ENCODE results near the gene SDHAF3. TPM values are rescaled to one million over a fixed set of nuclear protein-coding genes. Genes with fewer than 3 reads are reported as not detected.

SDHAF3 gene
- total RNA-seq, 4 donors from 2014 or later = 5.6 to 14.7 (median 12.4) TPM

- no peaks in the 10 kb centered on the region for H3K36me3 ChIP-seq
- H3K4me1 ChIP-seq = no peaks in the 10 kb centered on the region
- no peak overlapping the region for H3K4me3 ChIP-seq
- H3K9me3 ChIP-seq = no peaks in the 10 kb centered on the region
- no peak overlapping the region for H3K27ac ChIP-seq
- TF ChIP-seq POLR2A (IDR thresholded peaks at IDR 0.05) = no peak
- TF ChIP-seq, protein P1, sequence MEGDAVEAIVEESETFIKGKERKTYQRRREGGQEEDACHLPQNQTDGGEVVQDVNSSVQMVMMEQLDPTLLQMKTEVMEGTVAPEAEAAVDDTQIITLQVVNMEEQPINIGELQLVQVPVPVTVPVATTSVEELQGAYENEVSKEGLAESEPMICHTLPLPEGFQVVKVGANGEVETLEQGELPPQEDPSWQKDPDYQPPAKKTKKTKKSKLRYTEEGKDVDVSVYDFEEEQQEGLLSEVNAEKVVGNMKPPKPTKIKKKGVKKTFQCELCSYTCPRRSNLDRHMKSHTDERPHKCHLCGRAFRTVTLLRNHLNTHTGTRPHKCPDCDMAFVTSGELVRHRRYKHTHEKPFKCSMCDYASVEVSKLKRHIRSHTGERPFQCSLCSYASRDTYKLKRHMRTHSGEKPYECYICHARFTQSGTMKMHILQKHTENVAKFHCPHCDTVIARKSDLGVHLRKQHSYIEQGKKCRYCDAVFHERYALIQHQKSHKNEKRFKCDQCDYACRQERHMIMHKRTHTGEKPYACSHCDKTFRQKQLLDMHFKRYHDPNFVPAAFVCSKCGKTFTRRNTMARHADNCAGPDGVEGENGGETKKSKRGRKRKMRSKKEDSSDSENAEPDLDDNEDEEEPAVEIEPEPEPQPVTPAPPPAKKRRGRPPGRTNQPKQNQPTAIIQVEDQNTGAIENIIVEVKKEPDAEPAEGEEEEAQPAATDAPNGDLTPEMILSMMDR (IDR thresholded peaks at IDR 0.05) = no peak
- no peaks in the 10 kb centered on the region for H3K27me3 ChIP-seq
- intact Hi-C loops (cut with DNase I; ENCODE audit: low total_unique reads) = no loop called here
- no peak for DNase-seq
Observed at GRCh38 chr7:97096037-97096436, 21.5 kb upstream of the SDHAF3 start.

- DNase-seq = no peak
- Histone ChIP-seq H3K27me3 (no peaks in the 10 kb centered on the region), H3K4me3 (no peak overlapping the region), H3K27ac (no peak overlapping the region), H3K4me1 (no peaks in the 10 kb centered on the region), H3K9me3 (no peaks in the 10 kb centered on the region), H3K36me3 (no peaks in the 10 kb centered on the region)
- no peak for TF ChIP-seq POLR2A (IDR thresholded peaks at IDR 0.05)
- TF ChIP-seq, protein P1 (IDR thresholded peaks at IDR 0.05) = no peak
- intact Hi-C loops (cut with DNase I; ENCODE audit: low total_unique reads) = no loop called here
Observed at GRCh38 chr7:97096661-97097060, 20.8 kb upstream of the SDHAF3 start.

- Histone ChIP-seq H3K4me3 (no peak overlapping the region), H3K27me3 (no peaks in the 10 kb centered on the region), H3K27ac (no peak overlapping the region), H3K9me3 (no peaks in the 10 kb centered on the region), H3K36me3 (no peaks in the 10 kb centered on the region), H3K4me1 (no peaks in the 10 kb centered on the region)
- no peak for TF ChIP-seq POLR2A (IDR thresholded peaks at IDR 0.05)
- TF ChIP-seq, protein P1 (IDR thresholded peaks at IDR 0.05) = peak; percentile 56 to 75 (median 68)
- intact Hi-C loops (cut with DNase I; ENCODE audit: low total_unique reads) = no loop called here
- peak; percentile 68 to 69 for DNase-seq
Observed at GRCh38 chr7:97104719-97105238, 12.7 kb upstream of the SDHAF3 start.

- no peaks in the 10 kb centered on the region for H3K27me3 ChIP-seq
- no peaks in the 10 kb centered on the region for H3K36me3 ChIP-seq
- no peak for DNase-seq
- no peak for TF ChIP-seq POLR2A (IDR thresholded peaks at IDR 0.05)
- TF ChIP-seq, protein P1 (IDR thresholded peaks at IDR 0.05) = no peak
- intact Hi-C loops (cut with DNase I; ENCODE audit: low total_unique reads) = no loop called here
- no peaks in the 10 kb centered on the region for H3K4me1 ChIP-seq
- no peaks in the 10 kb centered on the region for H3K9me3 ChIP-seq
- H3K27ac ChIP-seq = no peak overlapping the region
- H3K4me3 ChIP-seq = no peak overlapping the region
Observed at GRCh38 chr7:97107192-97107800, 10.2 kb upstream of the SDHAF3 start.

GRCh38 chr7:97116308-97116707, 1.2 kb upstream of the SDHAF3 start:
- Histone ChIP-seq H3K27ac (no peak overlapping the region), H3K36me3 (no peaks in the 10 kb centered on the region), H3K4me3 (no peak overlapping the region), H3K9me3 (no peaks in the 10 kb centered on the region), H3K27me3 (no peaks in the 10 kb centered on the region), H3K4me1 (no peaks in the 10 kb centered on the region)
- intact Hi-C loops (cut with DNase I; ENCODE audit: low total_unique reads) = no loop called here
- no peak for DNase-seq
- TF ChIP-seq, protein P1 (IDR thresholded peaks at IDR 0.05) = no peak
- no peak for TF ChIP-seq POLR2A (IDR thresholded peaks at IDR 0.05)
